HG02763 (cell line): ENCODE results near the gene ENO4.
A peak's percentile ranks its signal among the peaks of the same experiment; 100 is the strongest.

Source experiments
- ATAC-seq: cut with Tn5 transposase; IDR thresholded peaks from one replicate; pipeline ENCODE4 v1.9.1; 2021; ENCODE audit warnings: mild to moderate bottlenecking, moderate library complexity; ENCODE audit not compliant: unreplicated experiment

ENO4 gene

GRCh38 chr10:116849248-116850057 is at the start of gene ENO4:
TSS of gene ENO4 (plus strand) at chr10:116849499. CDS start at chr10:116849567, 68 bp downstream.
- ATAC-seq, result peak; percentile 60

- ATAC-seq, result no peak
Measured at GRCh38 chr10:116800286-116800929, 48.9 kb upstream of the ENO4 start.

DNA sequence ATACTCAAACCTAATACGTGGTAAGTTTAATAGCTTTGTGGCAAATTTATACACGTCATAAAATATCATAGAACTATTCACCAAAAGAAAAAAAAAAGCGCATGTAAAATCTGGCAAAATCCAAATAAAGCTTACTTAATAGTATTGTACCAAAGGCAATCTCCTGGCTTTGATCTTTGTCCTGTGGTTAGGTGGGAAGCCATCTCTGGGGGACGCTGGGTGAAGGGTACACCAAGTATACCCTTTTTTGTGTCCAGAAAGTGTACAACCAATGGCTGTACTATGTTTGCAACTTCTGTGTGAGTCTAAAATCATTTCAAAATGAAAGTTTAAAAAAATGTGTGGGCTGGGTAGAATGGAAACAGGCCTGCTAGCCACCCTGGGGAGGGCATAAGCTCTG is 47.6 kb upstream of the ENO4 start:
- no peak for ATAC-seq

DNA sequence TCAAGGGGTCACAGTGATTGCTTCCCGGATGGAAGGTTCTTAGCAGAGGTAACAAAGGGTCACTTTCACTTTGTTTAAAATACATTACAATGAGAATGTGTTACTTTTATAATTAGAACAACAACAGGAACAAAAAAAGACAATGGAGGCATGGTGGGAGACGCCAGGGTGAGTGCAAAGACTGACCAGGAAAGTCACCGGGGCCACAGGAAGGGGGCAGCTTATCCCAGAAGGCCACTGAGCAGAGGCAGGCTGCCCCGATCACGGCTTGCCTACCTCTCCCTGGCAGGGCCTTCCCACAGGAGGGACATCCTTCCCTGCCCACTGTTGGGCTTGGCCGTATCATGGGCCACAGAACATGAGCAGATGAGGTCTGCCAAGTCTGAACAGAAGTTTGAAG is 46.8 kb upstream of the ENO4 start:
- ATAC-seq, result no peak

DNA sequence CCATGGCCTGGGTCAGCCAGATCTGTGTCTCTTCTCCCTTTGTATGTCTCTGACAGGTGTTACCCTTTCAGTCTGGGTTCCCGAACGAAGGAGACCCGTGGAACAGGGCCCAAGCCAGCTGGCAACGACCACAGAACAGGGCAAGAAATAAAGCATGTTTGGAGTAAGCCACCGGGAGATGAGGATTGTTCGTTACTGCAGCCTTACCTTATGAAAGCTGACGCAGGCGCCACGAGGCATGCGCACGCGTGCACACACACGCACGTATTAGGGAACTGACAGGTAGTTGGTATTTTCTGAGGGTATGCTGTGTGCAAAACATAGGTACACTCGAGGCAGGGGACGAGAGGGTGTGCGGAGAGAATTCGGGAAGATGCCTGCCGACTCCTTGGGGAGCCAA is 46.4 kb upstream of the ENO4 start:
- no peak for ATAC-seq

DNA sequence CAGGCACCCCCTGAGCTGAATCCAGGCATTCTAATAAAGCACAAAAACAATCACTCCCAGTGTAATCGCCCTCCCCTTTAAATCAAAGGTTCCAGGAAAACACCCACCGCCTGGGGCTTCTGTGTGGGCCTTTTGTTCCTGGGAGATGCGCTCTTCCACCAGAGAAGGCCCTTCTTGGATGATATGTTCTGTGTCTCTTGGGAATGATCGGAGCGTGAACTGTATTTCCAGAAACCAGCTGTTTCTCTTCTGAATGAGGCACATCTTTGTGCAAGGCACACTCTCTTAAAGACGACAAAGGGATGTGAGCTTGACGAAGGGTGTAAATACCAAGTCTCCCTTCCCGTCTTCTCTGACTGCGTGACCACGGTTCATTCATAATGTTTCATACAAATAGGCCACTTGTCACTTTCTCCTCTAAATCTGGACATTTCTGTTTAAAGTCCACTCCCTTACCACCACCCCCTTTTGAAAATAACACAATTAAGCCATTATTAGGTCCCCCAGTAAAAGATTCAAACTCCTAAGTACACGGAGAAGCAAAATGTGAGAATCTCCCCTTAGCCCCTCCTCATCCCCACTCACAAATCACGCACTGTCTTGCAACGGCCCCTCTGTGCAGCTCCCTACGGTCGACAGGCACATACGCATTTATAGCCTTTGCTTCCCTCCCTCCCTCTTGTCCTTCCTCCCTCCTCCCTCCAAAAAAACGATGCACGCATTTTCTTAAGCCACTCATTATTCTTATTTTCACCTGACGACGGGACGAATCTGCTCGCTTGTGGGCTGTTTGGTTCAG is 45.6 kb upstream of the ENO4 start:
- ATAC-seq, result no peak

DNA sequence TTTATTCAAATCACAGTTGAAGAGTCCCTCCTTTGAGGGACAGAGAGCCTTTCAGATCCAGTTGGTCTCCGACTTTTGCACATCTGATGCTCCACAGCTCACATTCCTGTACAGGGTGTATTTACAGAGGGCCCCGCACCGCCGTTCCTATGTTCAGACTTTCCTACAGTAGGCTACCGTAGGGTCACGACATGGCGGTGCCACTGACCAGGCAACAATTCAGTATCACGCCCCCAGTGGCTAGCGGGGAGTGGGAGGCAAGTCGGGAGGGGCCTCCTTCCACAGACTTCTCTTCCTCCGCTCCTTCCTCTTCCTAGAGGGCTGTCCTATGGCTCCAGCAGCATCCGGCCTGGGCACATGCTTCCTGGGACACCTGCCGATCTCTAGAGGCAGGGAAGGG is 40.6 kb upstream of the ENO4 start:
- no peak for ATAC-seq

DNA sequence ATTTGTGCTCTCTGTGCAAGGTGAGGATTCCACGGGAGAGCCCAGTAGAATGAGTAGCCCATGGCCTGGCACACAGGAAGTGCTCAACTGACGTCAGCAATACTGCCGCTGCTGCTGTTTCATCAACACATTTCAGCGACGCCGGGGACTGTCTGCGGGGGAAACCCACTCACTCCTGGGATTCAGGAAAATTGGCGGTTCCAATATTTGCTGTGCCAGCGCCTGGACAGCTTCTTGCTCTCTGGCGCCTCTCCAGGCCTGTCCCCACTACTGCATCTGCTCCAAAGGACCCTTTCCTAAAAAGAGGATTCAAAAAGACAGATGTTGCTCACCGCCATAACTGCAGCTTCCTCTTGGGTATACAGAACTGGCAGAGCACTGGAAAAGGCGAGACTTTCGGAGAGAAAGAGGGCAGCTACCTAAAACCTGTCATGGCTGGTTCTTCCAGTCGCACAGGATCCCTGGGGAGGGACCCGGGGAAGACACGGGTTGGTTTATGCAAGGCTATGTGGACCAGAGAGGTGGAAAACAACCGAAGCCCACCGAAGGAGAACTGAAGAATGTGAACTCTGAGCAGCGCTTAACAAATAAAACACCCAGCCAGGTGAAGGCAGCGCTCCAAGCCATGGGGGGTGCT is 39.7 kb upstream of the ENO4 start:
- ATAC-seq, result no peak

GRCh38 chr10:116810120-116810500 is 39.2 kb upstream of the ENO4 start:
- no peak for ATAC-seq

GRCh38 chr10:116810895-116811294 is 38.4 kb upstream of the ENO4 start:
- ATAC-seq, result no peak

GRCh38 chr10:116811691-116812090 is 37.6 kb upstream of the ENO4 start:
- ATAC-seq, result no peak

GRCh38 chr10:116815641-116816415 is 33.5 kb upstream of the ENO4 start:
- ATAC-seq, result no peak

- ATAC-seq, result no peak
Measured at GRCh38 chr10:116817178-116817577, 32.1 kb upstream of the ENO4 start.

DNA sequence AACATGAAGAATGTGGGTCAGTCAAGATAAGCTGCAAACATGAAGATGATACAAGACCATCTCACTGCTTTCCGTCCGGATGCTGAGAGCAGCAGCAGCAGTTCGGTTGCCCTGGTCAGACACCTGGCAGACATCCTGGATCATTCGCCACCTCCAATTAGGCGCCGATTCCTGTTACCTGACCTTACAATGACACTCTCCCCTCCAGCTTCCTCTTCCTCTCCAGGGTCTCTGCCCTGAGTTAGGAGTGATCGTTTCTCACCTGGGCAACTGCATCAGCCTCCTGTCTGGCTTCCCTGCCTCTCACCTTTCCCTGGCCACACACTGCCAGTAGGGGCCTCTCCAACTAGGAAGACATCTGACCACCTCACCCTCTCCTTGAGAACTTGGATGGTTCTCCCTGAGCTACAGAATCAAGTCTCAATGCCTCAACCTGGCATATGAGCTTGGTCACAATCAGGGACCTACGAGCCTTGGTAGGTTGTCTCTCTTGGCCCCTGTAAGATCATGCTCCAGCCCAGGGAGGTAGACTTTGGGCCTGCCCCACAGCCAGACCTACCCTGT is 31.4 kb upstream of the ENO4 start:
- ATAC-seq, result no peak

DNA sequence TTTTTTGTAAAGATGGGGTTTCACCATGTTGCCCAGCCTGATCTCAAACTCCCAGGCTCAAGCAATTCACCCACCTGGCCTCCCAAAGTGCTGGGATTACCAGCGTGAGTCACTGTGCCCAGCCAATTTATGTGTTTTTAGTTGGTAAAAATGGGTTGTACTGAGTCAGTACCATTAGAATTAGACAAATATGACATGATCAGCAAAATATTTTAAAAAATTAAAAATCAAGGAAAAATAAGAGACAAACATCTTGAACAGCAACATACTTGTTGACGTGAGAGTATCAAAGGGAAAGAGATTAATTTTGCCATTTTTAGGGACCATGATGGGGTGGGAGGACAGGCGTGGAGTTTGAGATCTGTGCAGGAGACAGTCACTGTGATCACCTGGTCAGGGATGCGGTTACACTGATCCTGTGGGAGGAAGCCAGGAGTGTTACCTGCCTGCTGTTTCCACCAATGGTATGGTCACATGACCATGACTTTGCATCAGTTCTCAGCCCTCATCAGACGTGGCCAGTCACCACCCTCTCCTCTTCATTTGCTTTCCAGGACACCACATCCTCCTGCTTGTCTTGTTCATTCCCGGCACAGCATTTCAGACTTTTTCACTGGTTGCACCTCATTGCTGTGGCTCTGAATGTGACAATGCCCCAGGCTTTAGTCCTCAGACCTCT is 29.2 kb upstream of the ENO4 start:
- no peak for ATAC-seq

DNA sequence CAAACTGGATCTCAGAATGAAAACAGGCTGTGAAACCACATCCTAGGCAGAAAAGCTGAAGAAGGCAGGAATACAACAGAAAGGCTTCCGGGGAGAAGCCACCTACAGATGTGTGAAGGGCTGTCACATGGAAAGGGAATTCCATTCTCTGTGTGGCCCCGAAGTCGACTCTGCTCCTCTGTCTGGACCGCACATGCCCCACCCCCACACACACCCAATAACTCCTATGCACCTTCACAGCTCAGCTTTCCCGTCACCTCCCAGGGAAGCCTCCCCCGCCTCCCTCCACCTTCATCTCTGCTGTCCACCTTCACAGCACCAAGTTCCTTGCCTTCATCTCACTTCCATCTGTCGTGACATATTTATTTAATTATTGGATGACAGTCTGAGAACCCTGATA is 23.4 kb upstream of the ENO4 start:
- ATAC-seq, result no peak

GRCh38 chr10:116826803-116827202 is 22.5 kb upstream of the ENO4 start:
- ATAC-seq, result no peak

DNA sequence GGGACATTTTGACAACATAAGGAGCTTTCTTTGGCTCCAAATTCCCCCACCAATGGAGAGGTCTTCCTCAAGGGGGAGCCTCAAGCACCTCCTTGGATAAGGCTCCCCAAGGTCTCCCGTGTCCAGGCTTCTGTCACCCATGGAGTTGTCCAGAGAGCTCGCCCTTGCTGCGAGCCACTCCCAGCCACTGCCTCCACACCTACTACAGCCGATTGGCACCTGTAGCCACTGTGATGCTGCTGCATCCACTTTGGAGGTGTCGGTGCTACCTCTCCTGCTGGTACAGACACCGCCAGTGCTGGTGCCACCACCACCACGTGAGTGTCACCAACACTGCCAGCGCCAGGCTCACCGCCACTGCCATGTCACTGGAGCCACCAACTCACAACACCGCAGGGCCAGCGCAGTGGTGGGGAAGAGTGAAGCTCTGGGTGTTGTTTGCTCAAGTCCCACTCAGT is 22.1 kb upstream of the ENO4 start:
- no peak for ATAC-seq

GRCh38 chr10:116828116-116828515 is 21.2 kb upstream of the ENO4 start:
- no peak for ATAC-seq

GRCh38 chr10:116829711-116830110 is 19.6 kb upstream of the ENO4 start:
- ATAC-seq, result no peak
